Suppressor macrophage treated with lipopolysaccharide for 1 hour (primary cell): ENCODE data around the gene ETFBKMT.

Experiments used
- DNase-seq, 3 donors: peaks; one replicate each; pipeline ENCODE4 v3.0.0-alpha.2; 2020 to 2022

The ETFBKMT gene

DNA sequence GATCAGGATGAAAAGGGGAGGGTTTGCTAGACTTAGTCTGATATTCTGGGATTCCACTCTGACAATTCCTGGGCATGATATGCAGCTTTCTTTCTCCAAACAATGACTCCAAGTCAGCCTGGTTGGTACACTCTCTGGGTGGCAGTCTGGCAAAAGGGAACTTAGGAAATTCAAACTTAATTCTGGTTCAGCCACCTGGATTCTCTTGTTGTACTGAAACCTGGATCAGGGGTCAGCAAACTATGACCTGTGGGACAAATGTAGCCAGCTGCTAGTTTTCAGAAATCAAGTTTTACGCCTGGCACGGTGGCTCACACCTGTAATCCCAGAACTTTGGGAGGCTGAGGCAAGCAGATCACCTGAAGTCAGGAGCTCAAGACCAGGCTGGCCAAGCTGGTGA is 63.1 kb downstream of the ETFBKMT start:
- no peak for DNase-seq
